SK-N-SH (cell line): Measurements from ENCODE around the gene AFF1. TPM values are rescaled to one million over a fixed set of nuclear protein-coding genes. Genes with fewer than 3 reads are reported as not detected.

Experiments
- CHD2 ChIP-seq: fragments of 150-350 bp; IDR thresholded peaks from 2 replicates; pipeline ENCODE4 v1.6.1; 2018; ENCODE audit warnings: low read length; ENCODE audit not compliant: partially characterized antibody
- CTCF ChIP-seq: fragments of 200-600 bp; sonication (generic); IDR thresholded peaks from 2 replicates; pipeline ENCODE4 v1.6.1; 2017; ENCODE audit warnings: antibody characterized with exemption, mild to moderate bottlenecking, moderate library complexity
- EZH2phosphoT487 ChIP-seq: fragments of 200-600 bp; sonication (generic); IDR thresholded peaks from 2 replicates; pipeline ENCODE4 v1.6.1; 2017; ENCODE audit warnings: low read depth, mixed run types, mild to moderate bottlenecking, antibody characterized with exemption, moderate library complexity, borderline replicate concordance
- FOSL2 ChIP-seq: IDR thresholded peaks from 2 replicates; pipeline ENCODE4 v1.4.0; 2012; ENCODE audit warnings: low read depth, mild to moderate bottlenecking, moderate library complexity, borderline replicate concordance
- GATA2 ChIP-seq: sonication (generic); formaldehyde crosslinking; IDR thresholded peaks from 2 replicates; pipeline ENCODE4 v1.5.0; 2020; ENCODE audit warnings: mild to moderate bottlenecking, missing genetic modification reagents
- IRF3 ChIP-seq: fragments of 150-350 bp; IDR thresholded peaks from 2 replicates; pipeline ENCODE4 v1.6.1; 2016; ENCODE audit warnings: mild to moderate bottlenecking, low read depth, low read length
- MAX ChIP-seq: IDR thresholded peaks from 2 replicates; pipeline ENCODE4 v1.4.0; 2012; ENCODE audit warnings: low read depth
- MEF2A ChIP-seq: IDR thresholded peaks from 2 replicates; pipeline ENCODE4 v1.4.0; 2012; ENCODE audit warnings: low read depth, borderline replicate concordance
- MXI1 ChIP-seq: IDR thresholded peaks from 2 replicates; pipeline ENCODE4 v1.6.1; 2012; ENCODE audit warnings: mild to moderate bottlenecking, low read depth, low read length, improper control_type of control experiment
- NFIC ChIP-seq: IDR thresholded peaks from 2 replicates; pipeline ENCODE4 v1.4.0; 2012; ENCODE audit warnings: borderline replicate concordance
- RCOR1 ChIP-seq: fragments of 150-350 bp; IDR thresholded peaks from 2 replicates; pipeline ENCODE4 v1.6.1; 2017; ENCODE audit warnings: antibody characterized with exemption, low read length
- REST ChIP-seq: IDR thresholded peaks from 2 replicates; pipeline ENCODE4 v1.6.1; 2012; ENCODE audit warnings: mild to moderate bottlenecking, low read depth, low read length, moderate library complexity
- SIN3A ChIP-seq: IDR thresholded peaks from 2 replicates; pipeline ENCODE4 v1.6.1; 2012; ENCODE audit warnings: low read depth, mild to moderate bottlenecking, low read length, moderate library complexity, borderline replicate concordance
- SMC3 ChIP-seq: IDR thresholded peaks from 2 replicates; pipeline ENCODE4 v1.6.1; 2012; ENCODE audit warnings: low read depth, low read length, improper control_type of control experiment
- TAF1 ChIP-seq: IDR thresholded peaks from 2 replicates; pipeline ENCODE4 v1.6.1; 2012; ENCODE audit warnings: low read depth, mild to moderate bottlenecking, low read length, moderate library complexity, borderline replicate concordance
- TEAD4 ChIP-seq: IDR thresholded peaks from 2 replicates; pipeline ENCODE4 v1.4.0; 2012; ENCODE audit warnings: mild to moderate bottlenecking, borderline replicate concordance; ENCODE audit not compliant: insufficient read depth
- USF1 ChIP-seq: IDR thresholded peaks from 2 replicates; pipeline ENCODE4 v1.4.0; 2012; ENCODE audit warnings: low read depth, borderline replicate concordance
- USF2 ChIP-seq: fragments of 150-350 bp; IDR thresholded peaks from 2 replicates; pipeline ENCODE4 v1.6.1; 2017; ENCODE audit warnings: antibody characterized with exemption, low read length, low read depth, borderline replicate concordance
- YY1 ChIP-seq: IDR thresholded peaks from 2 replicates; pipeline ENCODE4 v1.4.0; 2012; ENCODE audit warnings: low read depth, mild to moderate bottlenecking
- polyA plus RNA-seq, 3 experiments: library from polyadenylated mRNA; depleted of rRNA; stranded (reverse); fragments of >200 nt; gene quantifications; 2 replicates each; pipeline ENCODE4 v1.2.3, GENCODE V29; 2012

AFF1 gene
- polyA plus RNA-seq, 1 of the 3 experiments (the other 2 are of a cell fraction): 2.7 TPM

- TF ChIP-seq REST (peak; percentile 79; the same call in 1 of the 2 replicates), GATA2 (CRISPR knock-in tag) (no peak), FOSL2 (no peak), CHD2 (peak; percentile 62), IRF3 (no peak), MXI1 (peak; percentile 58; the same call in 1 of the 2 replicates), NFIC (no peak), TAF1 (peak; percentile 99), SMC3 (peak; percentile 2; the same call in 1 of the 2 replicates), USF1 (no peak), MAX (peak; percentile 40; the same call in 1 of the 2 replicates), USF2 (no peak), RCOR1 (no peak), CTCF (peak; percentile 3; the same call in 1 of the 2 replicates), MEF2A (no peak), TEAD4 (no peak), SIN3A (peak; percentile 81; the same call in 1 of the 2 replicates), YY1 (peak; percentile 35; the same call in 1 of the 2 replicates), EZH2phosphoT487 (no peak)
Measured at GRCh38 chr4:87006676-87007527, 72.1 kb downstream of the AFF1 start (continued).
